Progenitor cell of endocrine pancreas (in vitro differentiated cells): Measurements from ENCODE around the gene EXOC3L4. TPM values are rescaled to one million over a fixed set of nuclear protein-coding genes. Genes with fewer than 3 reads are reported as not detected.
"Not testable (repeated sequence)": the region's sequence is repeated elsewhere in the genome, so short reads cannot be mapped to it uniquely, and the experiment has no call there.

Experiments
- DNase-seq: peaks from one replicate; pipeline ENCODE4 v3.0.0; 2021; ENCODE audit warnings: low spot score; ENCODE audit not compliant: unreplicated experiment
- H3K27ac Mint-ChIP-seq: 2 replicates; pipeline ENCODE4 v1.8.0; 2021; ENCODE audit warnings: mild to moderate bottlenecking, moderate library complexity, mixed read lengths
- H3K27me3 Mint-ChIP-seq: 2 replicates; pipeline ENCODE4 v1.8.0; 2021; ENCODE audit warnings: mixed read lengths
- H3K36me3 Mint-ChIP-seq: 2 replicates; pipeline ENCODE4 v1.8.0; 2022; ENCODE audit warnings: mixed read lengths; ENCODE audit not compliant: insufficient read depth
- H3K4me1 Mint-ChIP-seq: 2 replicates; pipeline ENCODE4 v1.8.0; 2021; ENCODE audit warnings: low read depth, mixed read lengths
- H3K4me3 Mint-ChIP-seq: 2 replicates; pipeline ENCODE4 v1.8.0; 2021; ENCODE audit warnings: low read depth, mild to moderate bottlenecking, moderate library complexity, mixed read lengths
- H3K9me3 Mint-ChIP-seq: 2 replicates; pipeline ENCODE4 v1.8.0; 2021; ENCODE audit warnings: low read depth, mixed read lengths
- total RNA-seq: library from RNA; stranded (reverse); gene quantifications from 2 replicates; pipeline ENCODE4 v1.2.1, GENCODE V29; 2021
- TF ChIP-seq, protein P1 (sequence below): fragments of 200-600 bp; sonication (generic); IDR thresholded peaks from one replicate; pipeline ENCODE4 v1.5.0; 2021; ENCODE audit warnings: antibody characterized with exemption, mild to moderate bottlenecking; ENCODE audit not compliant: unreplicated experiment

Gene EXOC3L4
- total RNA-seq, 1 donor from 2014 or later: 30.8 TPM

GRCh38 chr14:103149351-103150237, 55.1 kb downstream of the EXOC3L4 start:
- Mint-ChIP-seq H3K4me3 (no peak overlapping the region), H3K4me1 (no peaks in the 10 kb centered on the region), H3K36me3 (no peaks in the 10 kb centered on the region), H3K27me3 (peaks cover 2% of the 10 kb centered on the region), H3K9me3 (no peaks in the 10 kb centered on the region), H3K27ac (no peak overlapping the region)
- no peak for DNase-seq
- TF ChIP-seq, protein P1, sequence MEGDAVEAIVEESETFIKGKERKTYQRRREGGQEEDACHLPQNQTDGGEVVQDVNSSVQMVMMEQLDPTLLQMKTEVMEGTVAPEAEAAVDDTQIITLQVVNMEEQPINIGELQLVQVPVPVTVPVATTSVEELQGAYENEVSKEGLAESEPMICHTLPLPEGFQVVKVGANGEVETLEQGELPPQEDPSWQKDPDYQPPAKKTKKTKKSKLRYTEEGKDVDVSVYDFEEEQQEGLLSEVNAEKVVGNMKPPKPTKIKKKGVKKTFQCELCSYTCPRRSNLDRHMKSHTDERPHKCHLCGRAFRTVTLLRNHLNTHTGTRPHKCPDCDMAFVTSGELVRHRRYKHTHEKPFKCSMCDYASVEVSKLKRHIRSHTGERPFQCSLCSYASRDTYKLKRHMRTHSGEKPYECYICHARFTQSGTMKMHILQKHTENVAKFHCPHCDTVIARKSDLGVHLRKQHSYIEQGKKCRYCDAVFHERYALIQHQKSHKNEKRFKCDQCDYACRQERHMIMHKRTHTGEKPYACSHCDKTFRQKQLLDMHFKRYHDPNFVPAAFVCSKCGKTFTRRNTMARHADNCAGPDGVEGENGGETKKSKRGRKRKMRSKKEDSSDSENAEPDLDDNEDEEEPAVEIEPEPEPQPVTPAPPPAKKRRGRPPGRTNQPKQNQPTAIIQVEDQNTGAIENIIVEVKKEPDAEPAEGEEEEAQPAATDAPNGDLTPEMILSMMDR: no peak

DNA sequence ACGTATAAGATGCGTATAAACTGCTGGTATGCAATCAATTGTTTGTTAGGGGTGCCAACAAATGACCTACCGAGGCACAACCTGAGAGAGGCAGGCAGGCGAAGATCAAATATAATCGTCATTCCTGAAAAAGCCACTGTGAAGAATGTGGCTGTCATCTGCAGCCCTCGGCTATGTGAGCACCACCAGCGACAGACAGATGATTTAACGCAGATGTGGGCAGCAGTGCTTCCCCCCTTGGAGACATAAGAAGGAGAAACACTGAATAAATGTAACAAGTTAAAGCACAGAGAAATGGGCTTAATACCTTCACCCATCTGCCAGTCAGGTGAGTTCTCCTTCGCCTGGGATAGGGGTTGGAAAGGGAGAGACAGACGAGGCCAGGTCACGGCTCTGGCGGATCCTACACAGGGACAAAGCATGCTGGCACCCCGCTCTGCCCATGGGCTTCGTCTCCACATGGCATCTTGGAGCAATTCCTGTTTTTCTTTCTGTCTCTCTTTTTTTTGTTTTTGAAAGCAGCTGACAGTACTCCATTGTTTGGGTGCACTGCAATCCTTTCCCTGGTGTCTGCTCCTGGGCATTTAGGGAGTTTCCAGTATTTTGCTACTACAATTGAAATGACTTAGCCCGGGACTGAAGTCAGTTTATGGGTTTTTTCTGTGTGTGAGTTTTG, 56.9 kb downstream of the EXOC3L4 start:
- no peak overlapping the region for H3K4me3 Mint-ChIP-seq
- TF ChIP-seq, protein P1: no peak
- DNase-seq: no peak
- no peaks in the 10 kb centered on the region for H3K4me1 Mint-ChIP-seq
- H3K9me3 Mint-ChIP-seq: no peaks in the 10 kb centered on the region
- H3K27me3 Mint-ChIP-seq: no peaks in the 10 kb centered on the region
- no peaks in the 10 kb centered on the region for H3K36me3 Mint-ChIP-seq
- no peak overlapping the region for H3K27ac Mint-ChIP-seq

DNA sequence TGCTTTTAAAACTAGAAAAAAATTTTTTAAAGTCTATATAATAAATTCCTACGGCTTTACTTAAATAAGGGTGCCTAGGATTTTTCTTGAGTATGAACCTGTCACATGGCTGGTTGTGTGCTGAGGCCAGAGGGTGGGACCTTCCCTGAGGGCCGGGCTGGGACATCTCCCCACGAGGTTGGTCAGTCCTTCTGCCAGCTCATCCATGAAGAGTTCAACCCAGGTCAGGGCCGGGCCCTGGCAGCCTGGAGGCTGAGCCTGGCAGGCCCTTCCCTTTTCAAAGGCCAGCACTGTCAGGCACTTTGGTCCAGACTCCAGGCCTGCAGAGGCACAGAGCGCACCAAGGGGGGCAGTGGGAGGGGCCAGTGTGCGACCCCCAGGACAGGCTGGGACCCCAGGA, 60.5 kb downstream of the EXOC3L4 start:
- no peaks in the 10 kb centered on the region for H3K36me3 Mint-ChIP-seq
- TF ChIP-seq, protein P1: no peak
- no peak for DNase-seq
- peaks cover 3% of the 10 kb centered on the region for H3K27me3 Mint-ChIP-seq
- H3K4me1 Mint-ChIP-seq: no peaks in the 10 kb centered on the region
- H3K9me3 Mint-ChIP-seq: no peaks in the 10 kb centered on the region
- no peak overlapping the region for H3K27ac Mint-ChIP-seq
- H3K4me3 Mint-ChIP-seq: no peak overlapping the region

- H3K27ac Mint-ChIP-seq, H3K4me1 Mint-ChIP-seq, H3K9me3 Mint-ChIP-seq, DNase-seq, H3K27me3 Mint-ChIP-seq, H3K4me3 Mint-ChIP-seq, H3K36me3 Mint-ChIP-seq: not testable (repeated sequence)
These were observed 60.9 kb downstream of the EXOC3L4 start for GRCh38 chr14:103155416-103155815.

DNA sequence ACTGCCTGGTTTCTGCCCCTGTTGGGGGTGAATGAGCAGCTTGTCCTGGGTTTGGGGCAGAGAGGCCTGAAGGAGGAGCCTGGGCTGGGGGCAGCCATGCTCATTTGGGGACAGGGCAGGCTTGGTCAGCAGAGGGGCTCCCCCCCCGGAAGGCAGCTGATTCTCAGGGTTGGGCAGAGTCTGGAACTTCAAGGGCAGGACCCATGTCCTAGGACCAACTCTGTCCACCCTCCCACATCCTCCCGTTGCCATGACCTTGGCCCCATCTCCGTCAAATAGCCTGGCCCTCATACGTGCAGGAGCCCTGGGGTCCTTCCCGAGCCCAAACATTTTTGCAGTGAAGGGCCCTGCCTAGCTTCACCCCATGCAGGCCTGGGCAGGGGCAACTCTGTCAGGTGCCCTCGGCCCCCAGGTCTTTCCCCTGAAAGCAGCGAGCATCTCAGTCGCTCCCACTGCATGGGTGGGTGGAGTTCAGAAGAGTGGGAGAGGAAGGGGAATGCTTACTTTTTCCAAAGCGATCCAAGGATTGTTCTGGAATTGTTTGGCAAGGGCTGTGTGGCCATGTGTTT, 61.4 kb downstream of the EXOC3L4 start:
- H3K36me3 Mint-ChIP-seq: no peaks in the 10 kb centered on the region
- H3K4me3 Mint-ChIP-seq: no peak overlapping the region
- DNase-seq: no peak

More for the DNA sequence above, 61.4 kb downstream of the EXOC3L4 start:
- Mint-ChIP-seq H3K9me3 (no peaks in the 10 kb centered on the region), H3K27ac (no peak overlapping the region), H3K27me3 (peaks cover 3% of the 10 kb centered on the region), H3K4me1 (no peaks in the 10 kb centered on the region)
- TF ChIP-seq, protein P1: no peak
